H1 (cell line): ENCODE measurements around the gene CYB561. TPM values are rescaled to one million over a fixed set of nuclear protein-coding genes. Genes with fewer than 3 reads are reported as not detected.

Source experiments
- CTCF ChIA-PET: fragments of 300-600 bp; sonication (Branson Sonifier 250); formaldehyde crosslinking; loops from one replicate; lab custom pipeline; 2021; ENCODE audit not compliant: partially characterized antibody; lab: Charles Lee
- POLR2A ChIA-PET: fragments of 300-600 bp; sonication (Branson Sonifier 250); formaldehyde crosslinking; loops from one replicate; lab custom pipeline; 2021; ENCODE audit warnings: inconsistent platforms; ENCODE audit not compliant: partially characterized antibody; lab: Charles Lee
- DNase-seq, 2 experiments: peaks; one replicate each; pipeline versions ENCODE4 v3.0.0 to v3.0.0-alpha.2; 2010 to 2022; ENCODE audit warnings: low spot score in 2 of 2, low read depth in 1 of 2, mixed read lengths in 1 of 2
- FAIRE-seq: peaks from 2 replicates; lab custom pipeline; 2011; peaks lifted over from hg19 to GRCh38; lab: Jason Lieb, UNC
- H2AFZ ChIP-seq: 2 replicates; pipeline ENCODE4 v1.8.1; 2012; ENCODE audit warnings: low read length, inconsistent platforms
- H2AK5ac ChIP-seq: 2 replicates; pipeline ENCODE4 v1.6.1; 2013; ENCODE audit warnings: low read depth, low read length
- H2BK120ac ChIP-seq: replicated peaks from 2 replicates; pipeline ENCODE3; 2013; ENCODE audit warnings: low read depth, low read length, inconsistent platforms
- H2BK12ac ChIP-seq: 2 replicates; pipeline ENCODE4 v1.6.1; 2013; ENCODE audit warnings: low read depth, low read length
- H2BK15ac ChIP-seq: 2 replicates; pipeline ENCODE4 v1.6.1; 2013; ENCODE audit warnings: low read length
- H2BK20ac ChIP-seq: 2 replicates; pipeline ENCODE4 v1.6.1; 2013; ENCODE audit warnings: low read length
- H2BK5ac ChIP-seq: 2 replicates; pipeline ENCODE4 v1.6.1; 2013; ENCODE audit warnings: low read depth, low read length
- H3K14ac ChIP-seq: 2 replicates; pipeline ENCODE4 v1.6.1; 2013; ENCODE audit warnings: inconsistent platforms; ENCODE audit not compliant: insufficient read length
- H3K18ac ChIP-seq: 2 replicates; pipeline ENCODE4 v1.6.1; 2013; ENCODE audit warnings: low read length; ENCODE audit errors: extremely low read depth
- H3K23ac ChIP-seq: 2 replicates; pipeline ENCODE4 v1.6.1; 2013; ENCODE audit warnings: inconsistent platforms; ENCODE audit not compliant: insufficient read length
- H3K23me2 ChIP-seq: 2 replicates; pipeline ENCODE4 v1.6.1; 2013; ENCODE audit warnings: low read depth, low read length
- H3K27ac ChIP-seq: 2 replicates; pipeline ENCODE4 v1.6.1; 2011; ENCODE audit warnings: low read depth, low read length, inconsistent platforms
- H3K27me3 ChIP-seq, 4 experiments: replicated peaks in 1 of 4; 1 replicate in 1 of 4; 2 replicates in 3 of 4; pipeline versions ENCODE4 v1.6.1 to v1.8.1; 2011 to 2013; ENCODE audit warnings: low read length in 3 of 4, mild to moderate bottlenecking in 3 of 4, inconsistent platforms in 2 of 4, mixed read lengths in 2 of 4, moderate library complexity in 1 of 4; ENCODE audit not compliant: control insufficient read depth in 3 of 4, insufficient read depth in 3 of 4; ENCODE audit errors: extremely low read depth in 1 of 4
- H3K36me3 ChIP-seq, 4 experiments: 2 replicates each; pipeline versions ENCODE4 v1.6.1 to v1.8.1; 2011 to 2013; ENCODE audit warnings: mild to moderate bottlenecking in 4 of 4, low read length in 3 of 4, moderate library complexity in 2 of 4, control low read depth in 1 of 4, inconsistent platforms in 1 of 4; ENCODE audit not compliant: insufficient read depth in 4 of 4, control insufficient read depth in 2 of 4
- H3K4ac ChIP-seq: replicated peaks from 2 replicates; pipeline ENCODE3; 2013; ENCODE audit warnings: low read length, low read depth, mixed read lengths, inconsistent platforms; ENCODE audit not compliant: insufficient read length
- H3K4me1 ChIP-seq, 4 experiments: replicated peaks in 1 of 4; 1 replicate in 1 of 4; 2 replicates in 3 of 4; pipeline versions ENCODE4 v1.6.1 to v1.8.1; 2011 to 2013; ENCODE audit warnings: low read length in 3 of 4, inconsistent platforms in 2 of 4, mixed read lengths in 1 of 4; ENCODE audit not compliant: insufficient read depth in 4 of 4, control insufficient read depth in 3 of 4
- H3K4me2 ChIP-seq, 2 experiments: 2 replicates each; pipeline versions ENCODE4 v1.6.1 to v1.8.1; 2011 to 2013; ENCODE audit warnings: low read depth in 2 of 2, low read length in 2 of 2, control low read depth in 1 of 2, inconsistent platforms in 1 of 2, mild to moderate bottlenecking in 1 of 2; ENCODE audit not compliant: insufficient read depth in 1 of 2
- H3K4me3 ChIP-seq, 4 experiments: fragments of 200-600, 300-600 bp in 1 of 4; sonication (generic), shearing (Covaris generic), sonication (Bioruptor Twin) in 1 of 4; 2 replicates each; pipeline versions ENCODE4 v1.5.1 to v1.8.1; 2011 to 2016; ENCODE audit warnings: low read length in 4 of 4, low read depth in 3 of 4, control low read depth in 2 of 4, inconsistent platforms in 2 of 4, mild to moderate bottlenecking in 2 of 4, mixed read lengths in 1 of 4, moderate library complexity in 1 of 4; ENCODE audit not compliant: insufficient read depth in 2 of 4; ENCODE audit errors: extremely low read depth in 1 of 4
- H3K56ac ChIP-seq: replicated peaks from 2 replicates; pipeline ENCODE3; 2013; ENCODE audit warnings: low read depth, mild to moderate bottlenecking, mixed read lengths, low read length, inconsistent platforms; ENCODE audit not compliant: insufficient read length
- H3K79me1 ChIP-seq: 2 replicates; pipeline ENCODE4 v1.6.1; 2013; ENCODE audit warnings: low read depth, low read length, control low read depth
- H3K79me2 ChIP-seq, 2 experiments: 2 replicates each; pipeline versions ENCODE4 v1.6.1 to v1.8.1; 2012 to 2013; ENCODE audit warnings: low read length in 2 of 2, mild to moderate bottlenecking in 2 of 2, inconsistent platforms in 1 of 2; ENCODE audit not compliant: insufficient read depth in 2 of 2, control insufficient read depth in 1 of 2
- H3K9ac ChIP-seq, 4 experiments: replicated peaks in 1 of 4; 1 replicate in 1 of 4; 2 replicates in 3 of 4; pipeline versions ENCODE4 v1.6.1 to v1.8.1; 2011 to 2013; ENCODE audit warnings: low read depth in 3 of 4, low read length in 3 of 4, control low read depth in 2 of 4, mild to moderate bottlenecking in 2 of 4, moderate library complexity in 2 of 4, inconsistent platforms in 1 of 4; ENCODE audit errors: extremely low read depth in 1 of 4
- H3K9me3 ChIP-seq, 2 experiments: 2 replicates each; pipeline versions ENCODE4 v1.6.1 to v1.8.1; 2012 to 2013; ENCODE audit warnings: mild to moderate bottlenecking in 2 of 2, moderate library complexity in 2 of 2, control low read depth in 1 of 2, inconsistent platforms in 1 of 2, low read depth in 1 of 2, low read length in 1 of 2, mixed read lengths in 1 of 2; ENCODE audit not compliant: insufficient read depth in 2 of 2
- H4K20me1 ChIP-seq, 2 experiments: replicated peaks in 1 of 2; 2 replicates each; pipeline versions ENCODE3 to v1.8.1; 2011 to 2013; ENCODE audit warnings: inconsistent platforms in 2 of 2, low read length in 2 of 2, mild to moderate bottlenecking in 1 of 2; ENCODE audit not compliant: insufficient read depth in 2 of 2, control insufficient read depth in 1 of 2
- H4K5ac ChIP-seq: 2 replicates; pipeline ENCODE4 v1.6.1; 2013; ENCODE audit warnings: low read length, low read depth, mixed read lengths, inconsistent platforms; ENCODE audit not compliant: insufficient read length
- H4K8ac ChIP-seq: 2 replicates; pipeline ENCODE4 v1.8.0; 2013; ENCODE audit warnings: mild to moderate bottlenecking, moderate library complexity, low read length, inconsistent platforms; ENCODE audit not compliant: insufficient read depth; ENCODE audit errors: extremely low read depth
- H4K91ac ChIP-seq: replicated peaks from 2 replicates; pipeline ENCODE3; 2013; ENCODE audit warnings: low read length, mixed read lengths, inconsistent platforms; ENCODE audit not compliant: insufficient read length
- CTBP2 ChIP-seq: IDR thresholded peaks from 2 replicates; pipeline ENCODE4 v1.7.0; 2011; ENCODE audit warnings: borderline replicate concordance, mild to moderate bottlenecking, moderate library complexity, mixed read lengths, low read length; ENCODE audit not compliant: insufficient read depth, insufficient read length
- EGR1 ChIP-seq: IDR thresholded peaks from 2 replicates; pipeline ENCODE4 v1.6.1; 2011; ENCODE audit warnings: low read depth, low read length, borderline replicate concordance
- EZH2 ChIP-seq: fragments of 200-600 bp; sonication (generic); IDR thresholded peaks from 2 replicates; pipeline ENCODE4 v1.7.1; 2012; ENCODE audit warnings: low read depth, mild to moderate bottlenecking, moderate library complexity, low read length, inconsistent platforms; ENCODE audit not compliant: severe bottlenecking
- FOSL1 ChIP-seq: IDR thresholded peaks from 2 replicates; pipeline ENCODE4 v1.6.1; 2011; ENCODE audit warnings: mild to moderate bottlenecking, low read depth, low read length, moderate library complexity; ENCODE audit not compliant: insufficient read depth
- KDM4A ChIP-seq: IDR thresholded peaks from one replicate; pipeline ENCODE4 v1.7.1; 2012; ENCODE audit warnings: low read depth, mild to moderate bottlenecking, moderate library complexity, low read length, inconsistent platforms; ENCODE audit not compliant: severe bottlenecking
- POLR2AphosphoS5 ChIP-seq: IDR thresholded peaks from 2 replicates; pipeline ENCODE4 v1.6.1; 2011; ENCODE audit warnings: low read depth, low read length
- SAP30 ChIP-seq: fragments of 300-600 bp; sonication (generic); IDR thresholded peaks from 2 replicates; pipeline ENCODE4 v1.7.1; 2012; ENCODE audit warnings: low read length, moderate library complexity, mild to moderate bottlenecking, inconsistent platforms; ENCODE audit not compliant: insufficient read depth, insufficient replicate concordance
- SIX5 ChIP-seq: IDR thresholded peaks from 2 replicates; pipeline ENCODE4 v1.6.1; 2011; ENCODE audit warnings: mild to moderate bottlenecking, low read depth, low read length
- SP2 ChIP-seq: IDR thresholded peaks from 2 replicates; pipeline ENCODE4 v1.6.1; 2012; ENCODE audit warnings: mild to moderate bottlenecking, low read length, inconsistent platforms
- SP4 ChIP-seq: IDR thresholded peaks from 2 replicates; pipeline ENCODE4 v1.6.1; 2012; ENCODE audit warnings: low read length, inconsistent platforms
- SRF ChIP-seq: IDR thresholded peaks from 2 replicates; pipeline ENCODE4 v1.6.1; 2011; ENCODE audit warnings: mild to moderate bottlenecking, low read depth, low read length, moderate library complexity
- SUZ12 ChIP-seq: fragments of 200-600 bp; sonication (generic); IDR thresholded peaks from 2 replicates; pipeline ENCODE4 v1.6.1; 2012; ENCODE audit warnings: mild to moderate bottlenecking, inconsistent platforms, low read length, moderate library complexity, mixed read lengths
- TAF1 ChIP-seq: IDR thresholded peaks from 2 replicates; pipeline ENCODE4 v1.6.1; 2011; ENCODE audit warnings: mild to moderate bottlenecking, low read depth, low read length
- TBP ChIP-seq: IDR thresholded peaks from 2 replicates; pipeline ENCODE4 v1.6.1; 2011; ENCODE audit warnings: low read depth, low read length, improper control_type of control experiment
- TEAD4 ChIP-seq: IDR thresholded peaks from 2 replicates; pipeline ENCODE4 v1.6.1; 2012; ENCODE audit warnings: low read depth, low read length, inconsistent platforms, mixed read lengths
- WGBS, 2 experiments: shearing (Covaris generic) in 1 of 2; methylation state at CpG; one replicate each; pipeline versions ENCODE4 v1.1.6 to v1.1.7; 2013 to 2015; ENCODE audit warnings: low lambda C conversion rate in 2 of 2, mixed read lengths in 2 of 2, inconsistent platforms in 1 of 2, low coverage in 1 of 2, missing lambda C conversion rate in 1 of 2; ENCODE audit not compliant: insufficient replicate concordance in 2 of 2, insufficient coverage in 1 of 2, insufficient read length in 1 of 2; ENCODE audit errors: extremely low coverage in 1 of 2, missing lambda C conversion rate in 1 of 2; 5-methylcytosine and 5-hydroxymethylcytosine counted together
- polyA plus RNA-seq, 7 experiments: library from polyadenylated mRNA; depleted of rRNA in 3 of 7; stranded (reverse) in 5 of 7; unstranded in 2 of 7; fragments of >200 nt in 5 of 7; fragments of 200-250 nt in 2 of 7; gene quantifications; 1 replicate in 5 of 7; 2 replicates in 1 of 7; 4 replicates in 1 of 7; pipeline versions ENCODE4 v1.2.1 to v1.2.3, GENCODE V29; 2011 to 2013; ENCODE audit warnings: missing spikeins in 2 of 7, mixed read lengths in 2 of 7
- total RNA-seq: library from RNA; stranded (reverse); fragmentation: NEBNext Ultra II Directional; extraction: Animal tissue kit (Norgen Biotek cat#: 25700); gene quantifications from 2 replicates; pipeline ENCODE4 v1.2.1, GENCODE V29; 2021

Gene CYB561
- total and polyA plus RNA-seq, 2 of the 8 experiments (the other 6 are each of a cell fraction or from before 2014, with no cell fraction given), result 19.7 to 23.4 TPM

GRCh38 chr17:63444457-63444856 lies 1.6 kb downstream of the CYB561 start:
- Histone ChIP-seq H3K27ac (no peak overlapping the region), H3K9ac (no peak overlapping the region), H2BK5ac (no peak overlapping the region), H3K14ac (no peak overlapping the region), H3K23ac (no peak overlapping the region), H3K36me3 (no peaks in the 10 kb centered on the region), H2AFZ (no peak overlapping the region), H4K5ac (no peak overlapping the region), H3K23me2 (peaks cover 9% of the 10 kb centered on the region; the same call in 1 of the 2 replicates), H3K18ac (no peak overlapping the region), H3K4me1 (peaks cover 0 to 19% (median 10%) of the 10 kb centered on the region in 4 experiments; a peak in 6 of 7 replicates), H2BK15ac (no peak overlapping the region; the same call in 1 of the 2 replicates), H3K27me3 (peaks cover 0 to 10% (median 2%) of the 10 kb centered on the region in 4 experiments; a peak in 2 of 7 replicates), H3K4ac (no peak overlapping the region), H2BK20ac (no peak overlapping the region), H3K79me2 (no peaks in the 10 kb centered on the region), H3K4me2 (no peak overlapping the region; a peak in 1 of 4 replicates), H3K9me3 (no peaks in the 10 kb centered on the region), H4K20me1 (peaks cover 0 to 2% of the 10 kb centered on the region in 2 experiments), H4K8ac (no peak overlapping the region), H3K4me3 (no peak overlapping the region), H3K56ac (no peak overlapping the region), H4K91ac (no peak overlapping the region), H2BK12ac (no peak overlapping the region), H2AK5ac (no peak overlapping the region), H2BK120ac (no peak overlapping the region), H3K79me1 (0 out of 2 replicates have a peak, but pooled peaks cover 4% of the 10 kb centered on the region)
- DNase-seq (no peak), FAIRE-seq (no peak)
- WGBS, 2 experiments, result 80% methylated on average over 3 of the region's 3 CpGs; no CpG with 5 or more reads in 1 of the 2 experiments
- CTCF ChIA-PET, result interaction anchor here (0.9 to 29.0 kb wide), 11 partner anchors 10 to 253 kb away, joined by 3 to 758 read pairs (median 4); partner anchors contain the start of gene ACE
- POLR2A ChIA-PET, result interaction anchor here (0.9 to 5.1 kb wide), 3 partner anchors 8 to 32 kb away, joined by 3 to 33 read pairs (median 4); no protein-coding TSS in a partner anchor
- TF ChIP-seq POLR2AphosphoS5 (no peak), EGR1 (no peak), SP2 (no peak), TAF1 (no peak), FOSL1 (no peak), SAP30 (no peak), SP4 (no peak), KDM4A (no peak), TEAD4 (no peak), SRF (no peak), CTBP2 (no peak), TBP (no peak), EZH2 (no peak), SUZ12 (no peak), SIX5 (no peak)
